NCI-H1048 (cell line): ENCODE data around the gene YWHAH.

Experiments used
- DNase-seq: peaks from one replicate; lab custom pipeline; 2025; lab: John Stamatoyannopoulos, UW

YWHAH gene

DNA sequence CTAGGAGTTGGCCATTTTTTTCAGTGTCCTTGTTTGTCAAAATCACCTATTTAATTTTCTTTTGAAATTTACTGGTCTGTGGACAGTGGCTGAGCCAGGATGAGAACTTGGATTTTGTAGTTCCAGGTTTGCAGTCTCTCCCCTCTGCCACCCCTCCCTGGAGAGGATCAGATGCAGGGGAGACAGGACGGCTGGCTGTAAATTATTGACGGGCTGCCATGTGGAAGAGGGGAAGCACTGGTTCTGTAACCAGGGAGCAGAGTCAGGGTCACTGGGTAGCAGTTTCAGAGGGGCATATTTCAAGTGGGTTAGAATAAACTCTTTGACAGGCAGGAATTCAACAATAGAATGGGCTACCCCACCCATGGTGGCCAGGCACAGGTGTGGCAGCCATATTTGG lies 20.6 kb upstream of the YWHAH start:
- no peak for DNase-seq

DNA sequence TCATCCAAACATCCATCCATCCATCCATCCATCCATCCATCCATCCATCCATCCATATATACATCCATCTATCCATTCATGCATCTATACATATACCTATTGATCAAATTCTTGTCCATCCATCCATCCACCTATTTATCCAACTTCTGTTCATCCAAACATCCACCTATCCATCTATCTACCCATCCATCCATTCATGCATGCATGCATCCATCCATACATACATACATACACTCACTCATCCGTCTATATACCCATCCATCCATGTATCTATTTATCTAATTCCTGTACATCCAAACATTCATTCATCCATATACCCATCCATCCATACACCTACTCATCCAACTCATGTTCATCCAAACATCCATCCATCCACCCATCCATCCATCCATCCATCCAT lies 19.3 kb upstream of the YWHAH start:
- no peak for DNase-seq

DNA sequence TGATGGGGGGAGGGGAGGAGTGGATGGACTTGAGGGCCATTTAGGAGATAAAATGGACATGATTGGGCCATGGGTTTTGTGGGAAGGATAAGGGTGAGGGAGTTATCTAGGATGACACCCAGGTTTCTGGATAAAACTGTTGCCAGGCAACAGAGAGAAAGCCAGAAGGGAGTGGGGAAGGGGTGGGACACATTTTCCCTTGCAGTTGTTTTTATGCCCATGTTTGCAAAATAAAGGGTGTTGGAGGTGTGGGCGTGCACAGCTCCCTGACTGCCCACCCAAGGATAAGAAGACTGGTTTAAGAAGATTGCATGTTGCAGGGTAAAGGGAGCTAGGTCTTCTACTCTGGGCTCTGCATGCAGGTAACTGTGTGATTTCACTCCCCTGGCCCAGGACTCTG lies 18.3 kb upstream of the YWHAH start:
- no peak for DNase-seq

DNA sequence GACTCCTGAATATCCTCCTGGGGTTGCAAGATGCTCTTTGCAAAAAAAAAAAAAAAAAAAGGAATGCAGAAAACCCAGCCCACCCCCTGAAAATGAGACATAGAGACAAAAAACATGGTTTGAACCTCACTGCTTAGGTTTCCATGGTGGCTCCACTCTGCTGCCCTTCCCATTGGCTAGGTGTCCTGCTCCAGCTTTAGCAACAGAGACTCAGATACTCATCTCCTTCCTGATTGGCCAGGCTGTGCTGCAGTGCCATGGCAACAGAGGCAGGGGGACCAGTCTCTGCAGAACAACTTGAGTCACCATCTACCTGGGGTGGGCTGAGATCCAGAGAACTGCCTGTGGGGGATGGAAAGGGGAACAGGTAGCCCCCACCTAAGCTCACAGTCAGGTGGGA lies 17.4 kb upstream of the YWHAH start:
- DNase-seq, result no peak

DNA sequence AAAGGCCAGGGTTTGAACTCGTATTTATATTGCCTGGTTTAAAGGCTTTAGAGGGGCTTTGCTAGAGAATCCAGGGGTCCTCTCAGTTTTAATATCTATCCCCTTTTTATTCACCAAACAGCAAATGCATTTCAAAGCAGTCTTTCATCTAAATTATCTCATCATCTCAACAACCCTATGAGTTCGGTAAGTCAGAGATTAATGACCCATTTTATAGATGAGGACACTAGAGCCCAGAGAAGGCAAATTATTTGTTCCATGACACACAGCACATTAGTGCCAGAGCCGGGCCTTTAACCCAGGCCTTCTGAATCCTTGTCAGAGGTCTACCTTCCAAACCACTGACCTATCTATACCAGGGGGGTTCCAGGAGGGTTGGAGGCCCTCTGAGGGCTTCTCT lies 16.8 kb upstream of the YWHAH start:
- DNase-seq, result no peak

DNA sequence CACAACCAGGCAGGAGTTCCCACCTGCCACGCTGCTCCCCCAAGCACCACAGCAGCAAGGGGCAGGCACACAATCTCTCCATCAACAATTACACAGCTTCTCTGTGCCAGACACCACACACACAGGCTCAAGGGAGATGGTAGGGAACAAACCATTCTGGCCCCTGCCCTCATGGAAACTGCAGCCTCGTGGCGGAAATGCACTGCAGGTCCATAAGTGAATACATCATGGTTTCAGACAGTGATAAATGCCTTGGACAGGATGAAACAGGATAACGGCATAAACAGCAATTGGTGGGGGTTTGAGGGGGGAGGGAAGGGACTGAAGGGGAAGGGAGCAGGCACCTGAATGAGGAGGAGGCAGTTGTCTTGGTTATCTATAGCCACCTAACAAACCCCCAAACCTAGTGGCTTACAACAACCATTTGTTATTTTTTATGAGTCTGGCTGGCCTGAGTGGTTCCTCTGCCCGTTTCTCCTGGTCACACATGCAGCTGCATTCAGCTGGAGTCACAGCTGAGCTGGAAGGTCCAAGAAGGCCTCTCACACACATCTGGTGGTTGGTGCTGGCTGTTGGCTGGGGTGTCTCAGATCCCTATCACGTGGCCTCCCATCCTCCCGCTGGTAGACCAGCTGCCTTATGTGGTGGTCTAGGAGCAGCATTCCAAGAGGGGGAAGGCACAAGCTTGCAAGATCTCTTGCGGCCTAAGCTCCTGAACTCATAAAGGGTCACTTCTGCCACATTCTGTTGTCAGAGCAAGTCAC lies 15.0 kb upstream of the YWHAH start:
- no peak for DNase-seq

DNA sequence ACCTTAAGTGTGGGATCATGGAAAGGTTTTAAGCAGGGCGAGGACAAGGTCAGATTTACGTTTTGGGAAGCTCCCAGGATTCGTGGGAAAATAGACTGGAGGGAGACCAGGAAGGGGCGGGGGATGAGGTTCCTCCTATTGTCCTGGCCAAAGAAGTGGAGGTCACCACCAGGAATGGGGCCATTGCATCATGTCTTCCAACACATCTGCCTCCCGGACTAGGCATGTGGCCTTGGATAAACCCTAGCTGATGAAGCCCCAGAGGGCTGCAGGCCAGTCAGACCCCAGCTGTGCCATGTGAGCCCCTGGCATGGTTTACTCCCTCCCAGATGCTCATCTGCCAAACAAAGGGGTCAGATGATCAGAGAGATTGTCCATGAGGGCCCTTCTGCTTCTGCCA lies 11.5 kb upstream of the YWHAH start:
- DNase-seq, result no peak

DNA sequence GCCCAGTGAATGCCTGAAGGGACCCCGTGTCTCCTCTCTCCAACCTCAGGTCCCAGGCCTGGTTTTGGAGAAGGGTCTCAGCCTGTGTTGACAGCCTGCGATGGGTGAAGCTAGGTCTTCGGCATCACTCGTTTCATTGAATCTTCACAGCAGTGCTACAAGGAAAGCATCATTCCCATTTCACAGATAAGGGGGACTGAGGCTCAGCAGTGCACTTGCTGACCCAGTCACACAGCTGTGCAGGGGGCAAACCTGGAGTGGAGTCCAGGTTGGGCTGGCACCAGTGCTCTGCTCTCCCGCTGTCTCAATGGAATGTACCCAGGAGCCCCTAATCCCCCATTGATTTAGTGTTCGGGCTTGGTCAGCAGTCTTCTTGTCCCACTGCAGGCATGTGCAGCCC lies 10.9 kb upstream of the YWHAH start:
- DNase-seq, result no peak

DNA sequence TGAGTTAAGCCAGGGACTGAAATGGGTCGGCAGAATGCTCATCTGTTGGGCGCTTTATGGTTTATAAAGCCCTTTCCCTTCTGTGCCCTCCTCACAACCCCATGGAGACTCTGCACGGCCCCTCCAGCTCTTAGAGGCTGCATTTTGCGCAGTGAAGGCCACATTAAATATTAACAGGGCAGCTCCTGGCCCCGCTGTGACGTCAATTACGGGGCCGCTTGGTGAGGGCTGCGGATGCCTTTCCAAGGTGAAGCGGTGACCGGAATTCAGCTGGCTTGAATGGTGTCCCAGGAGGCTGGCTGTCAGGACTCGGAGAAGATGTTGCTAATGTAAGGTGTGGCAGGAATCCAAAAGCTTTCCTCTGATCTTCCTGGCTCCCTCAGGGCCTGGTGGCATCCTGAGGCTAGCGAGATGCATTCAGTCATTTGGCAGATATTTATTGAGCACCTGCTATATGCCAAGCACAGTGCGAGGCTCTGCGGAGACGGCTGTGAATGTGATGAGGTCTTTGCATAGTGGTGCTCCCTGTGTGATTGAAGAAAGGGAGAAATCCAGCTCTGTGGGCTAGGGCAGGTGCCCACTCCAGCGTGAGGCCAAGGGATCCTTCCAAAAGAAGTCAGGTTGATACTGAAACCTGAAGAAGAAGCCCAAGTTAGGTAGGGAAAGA lies 10.4 kb upstream of the YWHAH start:
- no peak for DNase-seq

DNA sequence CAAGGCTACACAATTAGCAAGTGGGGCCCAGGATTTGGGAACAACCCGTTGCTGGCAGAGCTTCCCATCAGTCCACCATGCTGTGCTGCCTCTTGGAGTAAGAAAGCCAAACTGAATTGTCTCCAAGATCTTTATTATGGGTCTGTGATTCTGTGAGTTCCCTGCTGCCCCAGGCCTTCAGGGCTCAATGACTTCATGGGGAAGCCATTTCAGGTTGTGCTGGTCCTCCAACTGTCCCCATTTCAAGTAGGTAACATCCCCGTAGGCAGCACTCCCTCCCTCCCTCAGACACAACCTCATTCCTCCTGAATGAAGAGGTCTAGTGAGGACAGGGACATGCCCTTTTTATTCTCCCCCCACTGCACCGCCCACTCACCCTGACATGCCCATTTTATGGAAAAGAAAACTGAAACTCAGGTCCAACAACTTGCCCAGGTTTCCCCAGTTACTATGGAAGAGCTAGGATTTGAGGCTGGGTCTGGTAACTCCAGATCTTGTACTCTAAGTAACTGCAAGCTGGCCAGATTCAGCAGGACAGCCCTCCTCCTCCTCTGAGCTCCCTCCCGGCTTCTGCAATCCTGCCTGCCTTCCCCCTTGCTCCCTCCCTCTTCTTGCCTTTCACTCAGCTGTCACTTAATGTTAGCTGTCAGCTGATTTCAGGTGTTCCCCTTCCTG lies 8.2 kb upstream of the YWHAH start:
- DNase-seq, result no peak

DNA sequence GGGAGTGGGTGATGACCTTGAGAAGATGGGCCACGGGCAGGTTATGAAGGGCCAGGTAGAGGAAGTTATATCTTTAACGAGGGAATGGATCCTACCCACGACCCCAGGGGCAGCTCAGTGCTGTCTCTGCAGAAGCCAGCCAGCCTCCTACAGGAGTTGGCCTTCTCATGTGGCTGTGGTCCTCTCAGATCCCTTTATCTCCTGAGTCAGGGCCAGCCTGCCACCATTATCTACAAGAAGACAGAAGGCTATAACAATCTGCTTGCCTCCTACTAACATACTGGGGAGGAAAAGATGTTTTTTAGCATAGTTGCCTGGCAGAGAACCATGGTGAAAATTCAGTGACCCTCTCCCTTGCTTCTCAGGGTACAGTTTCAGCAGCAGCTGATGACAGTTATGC lies 7.0 kb upstream of the YWHAH start:
- DNase-seq, result no peak

DNA sequence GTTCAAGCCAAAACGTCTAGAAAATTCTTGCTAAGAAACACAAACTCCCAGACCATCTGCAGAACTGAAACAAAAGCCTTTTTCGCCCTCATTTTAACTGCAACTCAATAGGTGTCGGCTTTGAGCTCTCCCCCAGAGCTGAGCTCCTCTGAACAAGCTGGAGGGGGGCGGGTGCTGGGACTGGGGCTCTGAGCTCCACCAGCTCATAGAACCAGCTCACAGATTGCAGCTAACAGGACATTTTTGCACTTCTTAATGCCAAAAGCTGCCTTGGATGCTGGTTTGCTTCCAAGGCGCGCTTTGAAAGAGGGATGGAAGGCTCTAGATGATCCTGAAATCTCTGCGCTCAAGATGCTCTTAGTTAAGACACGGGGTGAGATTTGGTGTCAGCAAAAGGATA lies 6.0 kb upstream of the YWHAH start:
- no peak for DNase-seq

DNA sequence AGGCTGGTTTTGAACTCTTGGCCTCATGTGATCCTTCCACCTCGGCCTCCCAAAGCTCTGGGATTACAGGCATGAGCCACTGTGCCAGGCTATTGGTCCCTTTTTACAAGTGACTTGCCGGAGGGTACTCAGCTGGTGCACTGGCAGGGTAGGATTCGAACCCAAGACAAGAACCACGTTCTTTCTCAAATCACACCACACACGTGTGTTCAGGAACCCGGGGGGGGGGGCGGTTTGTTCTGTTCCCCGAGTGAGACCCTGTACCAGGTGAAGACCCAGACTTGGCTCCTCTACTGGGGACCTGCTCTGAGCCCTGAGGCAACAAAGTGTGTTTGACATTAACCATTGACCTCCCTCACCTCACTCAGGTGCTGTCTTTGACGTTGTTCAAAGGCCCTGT lies 3.8 kb upstream of the YWHAH start:
- no peak for DNase-seq

DNA sequence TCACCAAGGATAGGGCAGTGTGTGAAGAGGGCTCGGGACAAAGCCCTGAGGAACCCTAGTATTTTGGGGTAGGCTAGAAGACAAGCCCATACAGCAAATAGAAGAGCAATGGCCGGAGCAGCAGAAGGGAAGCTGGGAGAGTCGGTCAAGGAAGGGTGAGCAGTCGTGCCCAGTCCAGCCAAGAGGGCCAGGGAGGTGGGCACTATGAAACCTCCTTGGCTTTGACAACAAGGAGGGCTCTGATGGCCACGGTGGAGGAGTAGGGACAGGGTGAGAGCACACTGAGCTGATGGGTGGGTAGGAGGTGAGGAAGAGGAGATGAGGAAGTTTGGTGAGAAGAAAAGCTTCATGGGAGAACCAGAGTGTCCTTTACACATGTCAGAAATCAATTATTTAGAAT lies 2.2 kb upstream of the YWHAH start:
- DNase-seq, result no peak

DNA sequence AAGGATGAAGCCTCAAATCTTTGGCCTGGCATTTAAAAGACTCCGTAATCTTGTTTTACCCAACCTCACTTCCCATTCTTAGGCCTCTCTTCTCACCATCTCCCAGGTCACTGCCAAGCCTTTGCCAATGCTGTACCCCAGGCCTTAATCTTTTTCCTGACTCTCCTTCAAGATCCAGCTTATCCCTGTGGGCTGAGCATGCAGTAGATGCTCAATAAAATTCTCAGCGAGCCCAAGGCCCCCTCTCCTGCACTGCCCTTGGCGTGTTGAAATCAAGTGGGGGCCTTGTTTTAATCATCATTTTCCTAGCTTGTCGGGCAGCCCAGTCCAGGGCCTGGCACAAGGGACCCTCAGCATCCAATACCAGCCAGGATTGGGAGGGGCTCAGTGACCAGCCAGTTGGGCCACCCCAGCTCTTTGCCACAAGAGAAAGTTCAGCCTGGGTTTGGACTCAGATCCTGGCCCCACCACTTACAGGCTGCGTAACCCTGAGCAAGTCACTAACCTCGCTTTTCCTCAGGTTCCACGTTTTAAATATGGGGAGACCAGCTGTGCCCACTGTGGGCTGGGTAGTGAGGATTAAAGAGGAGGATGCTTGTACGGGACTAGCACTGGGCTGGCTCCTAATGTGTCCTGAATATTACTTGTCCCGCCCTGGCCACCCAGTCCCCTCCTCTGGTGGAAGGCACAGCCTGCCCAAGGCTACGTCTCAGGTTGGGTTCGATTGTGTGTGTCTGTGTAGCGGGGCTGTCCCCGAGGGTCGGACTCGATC lies 943 bp upstream of the YWHAH start:
- no peak for DNase-seq

DNA sequence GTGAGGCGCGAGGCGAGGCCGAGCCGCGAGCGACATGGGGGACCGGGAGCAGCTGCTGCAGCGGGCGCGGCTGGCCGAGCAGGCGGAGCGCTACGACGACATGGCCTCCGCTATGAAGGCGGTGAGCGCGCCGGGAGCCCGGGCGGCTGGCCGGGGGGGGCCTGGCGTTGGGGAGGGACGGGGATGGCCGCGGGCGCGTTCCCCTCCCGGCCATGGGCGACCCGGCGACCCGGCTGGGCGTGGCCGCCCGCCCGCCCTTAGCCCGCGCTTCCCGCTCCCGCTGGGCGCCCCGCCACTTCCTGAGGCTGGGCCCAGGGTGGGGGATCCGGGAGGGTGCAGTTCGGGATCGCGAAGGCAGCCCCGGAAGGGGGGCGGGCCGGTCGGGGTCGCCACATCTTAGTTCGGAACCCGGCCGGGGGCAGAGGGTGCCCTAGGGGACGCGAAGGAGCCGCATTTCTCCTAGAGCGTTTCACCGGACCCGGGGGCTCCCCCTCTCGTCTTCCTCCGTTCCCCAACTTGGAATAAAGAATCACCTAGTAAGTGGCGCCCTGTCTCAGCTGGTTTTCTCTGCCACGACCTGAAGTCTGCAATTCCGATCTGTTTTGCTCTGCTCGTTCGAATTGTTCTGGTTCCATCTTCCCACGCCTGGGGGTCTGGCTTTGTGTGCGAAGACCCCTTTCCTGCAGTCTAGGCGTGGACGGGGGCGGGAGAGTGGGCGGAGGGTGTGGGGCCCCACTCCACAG lies 536 bp downstream of the YWHAH start:
- DNase-seq, result no peak

DNA sequence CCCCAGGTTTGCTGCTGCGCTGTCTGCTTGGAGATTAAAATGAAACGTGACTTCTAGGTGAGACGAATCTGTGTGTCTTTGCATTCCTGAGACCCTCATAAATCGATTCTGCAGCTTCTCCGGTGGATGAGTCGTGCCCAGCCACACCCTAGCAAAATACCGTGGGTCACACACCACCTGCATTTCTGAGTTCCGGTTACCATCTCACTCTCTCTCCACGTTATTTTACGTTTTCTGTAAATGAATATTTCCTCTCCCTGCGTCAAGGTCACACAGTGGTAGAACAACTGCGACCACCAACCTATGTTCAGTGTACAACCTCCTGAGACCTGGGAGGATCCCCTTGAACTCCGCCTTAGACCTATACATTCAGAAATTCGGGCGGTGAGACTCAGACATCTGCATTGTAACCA lies 1.1 kb downstream of the YWHAH start:
- DNase-seq, result no peak

DNA sequence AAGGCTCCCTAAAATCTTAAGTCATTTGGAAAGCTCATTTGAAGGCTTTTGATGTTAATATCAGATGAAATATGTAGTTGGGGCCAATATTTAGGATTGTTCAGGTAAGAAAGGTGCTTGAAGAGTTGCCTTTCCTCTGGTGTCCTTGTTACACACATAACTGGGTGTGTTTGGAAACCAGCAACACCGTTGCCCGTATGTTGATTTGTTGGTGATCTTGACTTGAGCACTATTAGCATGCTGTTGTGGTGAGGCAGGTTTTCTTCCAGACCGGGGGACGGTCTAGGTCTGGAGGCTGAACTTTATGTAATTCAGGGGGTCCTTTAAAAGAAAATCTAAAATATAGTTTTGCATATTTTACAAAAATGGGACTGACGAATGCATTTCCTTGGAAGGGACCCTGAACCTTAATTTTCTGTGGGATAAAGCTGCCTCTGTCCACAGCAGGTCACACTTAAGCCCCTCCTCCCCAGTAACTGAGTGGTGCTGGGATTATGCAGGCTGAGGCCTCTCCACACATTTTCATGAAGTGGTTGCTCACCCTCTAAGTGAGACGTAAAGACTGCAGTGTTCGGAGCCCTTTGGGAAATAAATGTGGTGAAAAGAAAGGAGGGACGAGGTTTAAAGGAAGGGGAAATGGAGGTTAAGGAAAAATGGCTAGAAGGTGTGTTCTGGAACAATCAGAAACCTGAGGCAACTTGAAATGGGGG lies 1.8 kb downstream of the YWHAH start:
- DNase-seq, result no peak

DNA sequence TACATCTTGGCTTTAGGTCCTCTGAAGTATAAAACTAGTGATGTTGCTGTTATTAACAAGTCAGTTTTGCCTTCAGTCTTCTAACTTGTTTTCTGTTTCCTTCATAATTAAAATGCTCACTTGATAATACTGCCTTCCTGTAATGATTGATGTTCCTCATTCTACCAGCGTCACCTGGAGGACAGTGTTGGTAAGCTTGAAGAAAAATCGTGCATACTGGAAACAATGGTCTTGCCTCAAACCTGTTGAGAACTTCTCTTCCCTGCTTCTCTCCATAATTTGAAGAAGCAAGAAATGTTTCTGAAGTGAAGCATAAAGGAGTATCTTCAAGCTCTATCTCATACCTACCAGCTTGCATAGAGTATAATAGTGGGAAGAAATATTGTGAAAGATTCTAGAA lies 3.0 kb downstream of the YWHAH start:
- DNase-seq, result no peak

DNA sequence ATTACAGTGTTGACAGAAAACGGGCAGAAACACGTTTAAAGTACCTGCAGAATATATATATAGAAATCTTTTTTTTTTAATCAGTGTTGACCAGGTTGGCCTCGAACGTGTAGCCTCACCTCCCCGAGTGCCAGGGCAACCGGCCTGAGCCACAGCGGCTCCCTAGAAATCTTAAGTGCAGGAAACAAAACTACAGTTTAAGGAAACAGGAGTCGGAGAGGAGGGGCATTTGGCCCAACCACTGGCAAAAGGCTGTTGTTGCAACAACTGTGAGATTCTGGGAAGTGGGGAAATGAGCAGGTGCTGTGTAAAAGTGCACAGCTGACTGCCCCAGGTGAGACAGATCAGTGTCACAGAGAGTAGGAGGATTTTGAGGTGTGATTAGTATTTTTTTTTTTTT lies 3.7 kb downstream of the YWHAH start:
- no peak for DNase-seq

DNA sequence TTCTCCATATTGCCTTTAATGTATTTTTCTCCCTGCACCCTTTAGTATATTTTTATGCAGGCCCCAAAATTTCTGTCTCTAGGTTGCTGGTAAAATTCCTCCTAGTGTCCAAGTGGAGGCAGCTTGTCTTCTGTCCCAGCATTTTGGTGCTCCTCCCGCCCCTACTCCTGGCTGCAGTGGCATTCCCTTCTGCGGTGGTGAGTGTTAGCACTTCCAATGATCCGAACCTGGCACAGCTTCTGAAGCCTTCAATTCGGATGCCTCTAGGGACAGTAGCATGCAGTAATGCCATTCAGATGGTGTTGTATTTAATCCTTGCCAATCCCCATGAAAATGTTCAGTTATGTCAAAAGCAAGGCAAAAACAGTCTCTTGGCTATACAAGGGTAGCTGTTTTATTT lies 5.9 kb downstream of the YWHAH start:
- no peak for DNase-seq
